Suprapubic skin (tissue), 4 donors: ENCODE measurements around the gene KRT81.

ENCODE experiments used
- EP300 ChIP-seq: sonication (generic); formaldehyde crosslinking; IDR thresholded peaks from one replicate; pipeline ENCODE4 v1.6.1; 2017; ENCODE audit warnings: antibody characterized with exemption
- POLR2A ChIP-seq, 2 donors: fragments of 450-650 bp; IDR thresholded peaks; one replicate each; pipeline ENCODE4 v1.6.1; 2017; ENCODE audit warnings: antibody characterized with exemption in 2 of 2, mild to moderate bottlenecking in 2 of 2, moderate library complexity in 2 of 2
- POLR2AphosphoS5 ChIP-seq, 3 donors: sonication (generic); formaldehyde crosslinking; IDR thresholded peaks; one replicate each; pipeline ENCODE4 v1.6.1; 2017; ENCODE audit warnings: antibody characterized with exemption in 3 of 3

DNA sequence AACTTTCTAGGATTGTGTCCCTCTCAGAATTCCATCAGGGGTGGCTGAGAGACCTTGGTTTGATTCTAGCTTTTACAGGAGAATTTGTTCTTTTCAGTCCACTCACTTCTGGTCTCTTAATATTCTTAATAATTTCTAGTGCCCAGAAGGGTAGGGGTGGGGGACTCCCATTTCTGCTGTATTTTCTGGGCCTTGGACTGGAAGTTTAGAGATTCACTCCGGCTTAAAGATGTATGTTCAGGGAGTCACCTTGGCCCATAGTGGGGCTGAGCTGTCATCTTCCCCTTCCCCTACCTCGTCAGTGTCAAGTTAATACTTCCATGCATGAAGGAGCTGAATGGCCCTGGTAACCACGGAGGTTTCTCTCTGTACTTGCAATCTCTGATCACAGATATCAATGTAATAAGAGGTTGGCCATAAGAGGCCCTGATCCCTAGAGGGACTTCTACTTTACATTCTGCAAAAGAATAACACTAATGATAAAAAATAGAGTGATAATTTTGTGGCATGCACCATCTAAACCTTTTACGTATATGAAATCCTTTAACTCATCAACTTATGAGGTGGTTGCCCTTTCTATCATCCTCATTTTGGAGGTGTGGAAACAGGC lies 6.7 kb downstream of the KRT81 start:
- TF ChIP-seq POLR2A (IDR thresholded peaks at IDR 0.05), result no peak
- no peak for TF ChIP-seq EP300
- no peak for TF ChIP-seq POLR2AphosphoS5 (IDR thresholded peaks at IDR 0.05)
